Measurements from ENCODE around the gene ESPL1. TPM values are rescaled to one million over a fixed set of nuclear protein-coding genes. Genes with fewer than 3 reads are reported as not detected.
A peak's percentile ranks its signal among the peaks of the same experiment; 100 is the strongest.

The ESPL1 gene
- total RNA-seq, 2 donors from 2014 or later, result 0.55 to 6.1 TPM

DNA sequence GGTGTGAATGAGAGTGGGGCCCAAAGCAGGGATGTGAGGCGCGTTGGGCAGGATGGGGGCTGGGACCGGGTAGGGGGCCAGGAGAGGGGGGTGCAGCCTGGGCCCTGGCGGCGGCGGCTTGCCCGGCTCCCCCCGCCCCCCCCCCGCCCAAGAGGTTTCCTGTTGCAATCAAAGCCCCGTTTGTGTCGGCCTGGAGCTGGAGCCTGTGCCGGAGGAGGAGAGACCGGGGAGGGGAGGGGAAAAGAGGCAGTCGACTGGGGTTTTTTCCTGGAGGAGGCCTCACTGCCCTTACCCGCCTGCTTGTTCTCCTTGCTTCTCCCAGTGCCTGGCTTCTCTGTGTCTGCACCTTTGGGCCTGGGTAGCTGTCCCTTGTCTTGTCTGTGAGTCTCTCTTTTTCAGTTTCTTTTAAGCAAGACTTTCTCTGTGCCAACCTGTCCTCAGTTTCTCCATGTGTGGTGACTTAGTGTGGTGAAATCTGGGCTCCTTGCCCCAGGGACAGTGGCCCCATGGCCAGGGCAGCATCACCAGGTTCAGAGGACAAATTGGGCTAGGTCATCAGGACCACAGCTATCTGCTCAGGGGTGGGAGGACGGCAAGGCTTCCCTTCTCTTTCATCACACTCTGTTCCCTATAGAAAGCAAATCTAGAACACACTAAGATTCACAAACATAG lies 44.6 kb upstream of the ESPL1 start:
- Histone ChIP-seq H3K36me3 (no peaks in the 10 kb centered on the region), H3K9me3 (no peaks in the 10 kb centered on the region), H3K4me1 (replicated peaks) (peaks cover 26% of the 10 kb centered on the region), H3K27ac (peak overlapping the region; percentile 97 to 99), H3K4me3 (no peak overlapping the region), H3K27me3 (replicated peaks; ENCODE audit: insufficient read depth) (no peaks in the 10 kb centered on the region)
- DNase-seq (ENCODE audit: low spot score), result no peak
- intact Hi-C loops (cut with DNase I), result no loop called here
- 6% methylated on average over 16 of the region's 16 CpGs for WGBS
- TF ChIP-seq, protein P1, sequence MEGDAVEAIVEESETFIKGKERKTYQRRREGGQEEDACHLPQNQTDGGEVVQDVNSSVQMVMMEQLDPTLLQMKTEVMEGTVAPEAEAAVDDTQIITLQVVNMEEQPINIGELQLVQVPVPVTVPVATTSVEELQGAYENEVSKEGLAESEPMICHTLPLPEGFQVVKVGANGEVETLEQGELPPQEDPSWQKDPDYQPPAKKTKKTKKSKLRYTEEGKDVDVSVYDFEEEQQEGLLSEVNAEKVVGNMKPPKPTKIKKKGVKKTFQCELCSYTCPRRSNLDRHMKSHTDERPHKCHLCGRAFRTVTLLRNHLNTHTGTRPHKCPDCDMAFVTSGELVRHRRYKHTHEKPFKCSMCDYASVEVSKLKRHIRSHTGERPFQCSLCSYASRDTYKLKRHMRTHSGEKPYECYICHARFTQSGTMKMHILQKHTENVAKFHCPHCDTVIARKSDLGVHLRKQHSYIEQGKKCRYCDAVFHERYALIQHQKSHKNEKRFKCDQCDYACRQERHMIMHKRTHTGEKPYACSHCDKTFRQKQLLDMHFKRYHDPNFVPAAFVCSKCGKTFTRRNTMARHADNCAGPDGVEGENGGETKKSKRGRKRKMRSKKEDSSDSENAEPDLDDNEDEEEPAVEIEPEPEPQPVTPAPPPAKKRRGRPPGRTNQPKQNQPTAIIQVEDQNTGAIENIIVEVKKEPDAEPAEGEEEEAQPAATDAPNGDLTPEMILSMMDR (IDR thresholded peaks at IDR 0.05), result no peak
- TF ChIP-seq POLR2AphosphoS5 (IDR thresholded peaks at IDR 0.05), result no peak
- no peak for TF ChIP-seq POLR2A (IDR thresholded peaks at IDR 0.05)

DNA sequence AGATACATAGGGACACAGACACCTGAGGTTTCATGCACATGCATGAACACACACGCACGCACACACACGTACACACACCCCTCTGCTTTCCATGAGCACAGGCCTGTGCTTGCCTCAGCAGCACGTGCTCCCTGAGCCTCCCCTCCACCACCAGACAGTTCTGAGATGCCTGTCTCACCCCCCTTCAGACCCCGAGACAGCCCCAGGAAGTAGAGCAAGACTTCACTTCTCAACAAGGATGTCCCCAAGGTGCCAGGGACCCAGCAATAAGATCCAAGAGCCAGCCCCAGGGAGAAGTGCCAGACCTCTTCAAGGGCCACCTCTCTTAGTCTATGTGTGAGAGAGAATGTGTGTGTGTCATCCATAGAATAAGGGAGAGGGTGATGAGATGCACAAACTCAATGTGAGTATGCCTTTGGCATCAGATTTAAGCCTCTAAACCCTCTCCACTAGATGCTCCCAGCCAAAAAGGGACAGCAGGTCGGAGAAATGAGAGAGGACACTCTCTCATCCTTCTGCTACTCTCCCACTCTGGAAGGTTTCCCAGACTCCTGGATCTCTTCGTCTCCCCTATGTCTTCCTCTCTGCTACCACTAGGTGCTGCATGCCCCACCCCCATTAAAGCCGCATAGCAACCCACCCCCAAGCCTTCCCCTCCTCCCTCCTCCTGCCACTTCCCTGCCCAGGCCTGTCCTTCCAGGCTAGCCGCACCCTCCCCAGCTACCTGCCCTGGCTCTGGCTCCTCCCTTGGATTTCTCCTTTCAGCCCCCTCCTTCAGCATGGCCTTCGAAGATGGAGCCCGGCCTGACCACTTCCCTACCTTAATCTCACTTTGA lies 43.8 kb upstream of the ESPL1 start:
- Histone ChIP-seq H3K27ac (peak overlapping the region; percentile 97 to 99), H3K9me3 (no peaks in the 10 kb centered on the region), H3K4me3 (no peak overlapping the region), H3K27me3 (replicated peaks; ENCODE audit: insufficient read depth) (no peaks in the 10 kb centered on the region), H3K36me3 (no peaks in the 10 kb centered on the region), H3K4me1 (replicated peaks) (peaks cover 26% of the 10 kb centered on the region)
- TF ChIP-seq POLR2A (IDR thresholded peaks at IDR 0.05) (no peak), POLR2AphosphoS5 (IDR thresholded peaks at IDR 0.05) (peak; percentile 26)
- TF ChIP-seq, protein P1 (IDR thresholded peaks at IDR 0.05), result peak in 2 of 4 experiments; percentile 26 to 52
- peak; percentile 71 for DNase-seq (ENCODE audit: low spot score)
- 22% methylated on average over 11 of the region's 11 CpGs for WGBS
- intact Hi-C loops (cut with DNase I), result no loop called here

DNA sequence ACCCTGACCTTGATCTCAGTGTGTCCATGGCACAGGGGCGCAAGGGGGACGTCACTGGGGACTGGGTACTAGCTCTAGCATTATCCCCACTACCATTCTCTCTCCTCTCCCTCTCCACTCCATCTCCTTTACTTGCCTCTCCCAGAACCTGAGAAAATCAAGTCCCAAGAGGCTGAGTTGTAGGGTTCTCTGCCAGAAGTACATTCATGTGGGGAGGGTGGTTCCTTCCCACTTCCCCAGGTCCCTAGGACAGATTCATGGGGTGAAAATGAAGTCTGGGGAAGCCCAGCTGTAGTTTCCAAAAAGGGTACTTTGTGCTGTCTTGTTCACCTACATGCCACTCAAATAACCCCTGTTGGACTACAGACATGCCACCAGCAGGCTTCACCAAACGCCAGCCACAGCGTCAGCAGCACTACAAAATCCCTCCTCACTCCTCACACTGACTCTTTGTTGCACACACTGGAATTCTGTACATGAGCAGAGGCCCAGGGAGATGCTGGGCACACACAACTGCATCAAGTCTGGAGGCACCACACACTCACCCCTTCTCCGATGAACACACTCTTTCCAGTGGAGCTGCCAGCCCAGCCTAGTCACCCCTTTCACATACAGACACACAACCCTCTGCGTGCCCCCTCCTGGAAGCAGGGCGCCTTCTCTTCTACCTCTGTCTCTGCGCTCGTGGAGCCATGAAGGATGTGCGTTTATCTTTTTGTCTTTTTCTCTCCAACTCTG lies 43.0 kb upstream of the ESPL1 start:
- Histone ChIP-seq H3K4me3 (no peak overlapping the region), H3K9me3 (no peaks in the 10 kb centered on the region), H3K27me3 (replicated peaks; ENCODE audit: insufficient read depth) (no peaks in the 10 kb centered on the region), H3K4me1 (replicated peaks) (peaks cover 26% of the 10 kb centered on the region), H3K27ac (peak overlapping the region; percentile 97 to 99), H3K36me3 (no peaks in the 10 kb centered on the region)
- TF ChIP-seq, protein P1 (IDR thresholded peaks at IDR 0.05), result no peak
- WGBS, result 52% methylated on average over 10 of the region's 10 CpGs
- DNase-seq (ENCODE audit: low spot score), result no peak
- intact Hi-C loops (cut with DNase I), result no loop called here

DNA sequence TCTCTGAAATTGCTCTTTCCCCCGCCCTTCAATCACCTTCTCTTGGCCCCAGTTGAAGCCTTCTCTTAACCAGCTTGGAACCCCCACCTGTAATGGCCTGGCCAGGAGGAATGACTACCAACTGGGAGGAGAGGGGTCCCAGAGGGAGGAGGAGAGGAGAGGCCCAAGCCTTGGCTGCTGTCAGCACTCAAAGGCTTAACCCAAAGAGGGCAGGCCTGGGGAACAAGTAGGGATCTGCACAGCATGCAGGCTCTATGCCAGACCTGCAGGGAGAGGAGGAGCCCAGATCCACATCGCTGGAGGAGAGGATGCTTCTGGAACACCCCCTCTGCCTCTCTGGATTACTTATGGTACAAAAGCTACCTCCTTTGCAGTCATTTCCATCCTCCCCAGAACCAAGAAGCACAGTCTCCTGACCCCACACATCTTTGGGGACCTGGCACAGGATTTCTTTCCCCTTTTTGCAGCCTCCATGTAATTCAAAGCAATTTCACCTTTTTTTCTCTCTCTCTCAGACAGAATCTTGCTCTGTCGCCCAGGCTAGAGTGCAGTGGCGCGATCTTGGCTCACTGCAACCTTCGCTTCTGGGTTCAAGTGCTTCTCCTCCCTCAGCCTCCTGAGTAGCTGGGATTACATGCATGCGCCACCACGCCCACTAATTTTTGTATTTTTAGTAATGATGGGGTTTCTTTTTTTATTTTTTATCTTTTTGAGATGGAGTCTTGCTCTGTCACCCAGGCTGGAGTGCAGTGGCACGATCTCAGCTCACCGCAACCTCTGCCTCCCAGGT lies 42.3 kb upstream of the ESPL1 start:
- no peaks in the 10 kb centered on the region for H3K9me3 ChIP-seq
- no peak for TF ChIP-seq POLR2A (IDR thresholded peaks at IDR 0.05)
- no peak for TF ChIP-seq POLR2AphosphoS5 (IDR thresholded peaks at IDR 0.05)
- TF ChIP-seq, protein P1 (IDR thresholded peaks at IDR 0.05), result no peak
- intact Hi-C loops (cut with DNase I), result no loop called here
- H3K27me3 ChIP-seq (replicated peaks; ENCODE audit: insufficient read depth), result no peaks in the 10 kb centered on the region
- 70% methylated on average over 10 of the region's 10 CpGs for WGBS
- H3K27ac ChIP-seq, result peak overlapping the region; percentile 97 to 99
- no peak for DNase-seq (ENCODE audit: low spot score)
- peaks cover 29% of the 10 kb centered on the region for H3K4me1 ChIP-seq (replicated peaks)
- no peak overlapping the region for H3K4me3 ChIP-seq
- H3K36me3 ChIP-seq, result no peaks in the 10 kb centered on the region

Data from prostate gland (tissue), 2 donors.